ENCODE results near the gene TEX38. TPM values are rescaled to one million over a fixed set of nuclear protein-coding genes. Genes with fewer than 3 reads are reported as not detected.

The TEX38 gene
- total and polyA plus RNA-seq, 2 of the 13 experiments (the other 11 are each of a cell fraction or from before 2014, with no cell fraction given) = 0.18 TPM; not detected in 1

GRCh38 chr1:46667782-46668760, 3.6 kb upstream of the TEX38 start, which contains the start of gene ATPAF1 (continued):
- TF ChIP-seq ETS1 (CRISPR knock-in tag; IDR thresholded peaks at IDR 0.05) (no peak), MEIS1 (CRISPR knock-in tag; IDR thresholded peaks at IDR 0.05; ENCODE audit: borderline replicate concordance) (no peak), REL (CRISPR knock-in tag; conservative IDR thresholded peaks at IDR 0.05) (no peak), HHEX (CRISPR knock-in tag; IDR thresholded peaks at IDR 0.05) (no peak), SOX6 (IDR thresholded peaks at IDR 0.05) (no peak), SOX6 (CRISPR knock-in tag; IDR thresholded peaks at IDR 0.05) (no peak), TBP (CRISPR knock-in tag; IDR thresholded peaks at IDR 0.05) (no peak), IRF1 (CRISPR knock-in tag; IDR thresholded peaks at IDR 0.05; ENCODE audit: low read depth) (no peak), MTA3 (CRISPR knock-in tag; IDR thresholded peaks at IDR 0.05) (no peak), ZNF678 (CRISPR knock-in tag; IDR thresholded peaks at IDR 0.05) (no peak), RAD21 (CRISPR knock-in tag; IDR thresholded peaks at IDR 0.05) (peak; percentile 45; the same call in 1 of the 2 replicates), CAMTA2 (CRISPR knock-in tag; IDR thresholded peaks at IDR 0.05; ENCODE audit: borderline replicate concordance) (no peak), ELK4 (CRISPR knock-in tag; IDR thresholded peaks at IDR 0.05; ENCODE audit: borderline replicate concordance) (no peak), ZNF121 (CRISPR knock-in tag; IDR thresholded peaks at IDR 0.05) (no peak), SALL2 (CRISPR knock-in tag; IDR thresholded peaks at IDR 0.05) (no peak; the same call in 1 of the 2 replicates), ZNF3 (CRISPR knock-in tag; IDR thresholded peaks at IDR 0.05) (no peak), PLSCR1 (CRISPR knock-in tag; IDR thresholded peaks at IDR 0.05; ENCODE audit: borderline replicate concordance) (no peak), DR1 (CRISPR knock-in tag; IDR thresholded peaks at IDR 0.05) (no peak), ZNF441 (CRISPR knock-in tag; IDR thresholded peaks at IDR 0.05; ENCODE audit: borderline replicate concordance) (no peak), ZNF543 (CRISPR knock-in tag; IDR thresholded peaks at IDR 0.05) (no peak), KLF11 (CRISPR knock-in tag; IDR thresholded peaks at IDR 0.05) (no peak)
- TF ChIP-seq, protein P1, sequence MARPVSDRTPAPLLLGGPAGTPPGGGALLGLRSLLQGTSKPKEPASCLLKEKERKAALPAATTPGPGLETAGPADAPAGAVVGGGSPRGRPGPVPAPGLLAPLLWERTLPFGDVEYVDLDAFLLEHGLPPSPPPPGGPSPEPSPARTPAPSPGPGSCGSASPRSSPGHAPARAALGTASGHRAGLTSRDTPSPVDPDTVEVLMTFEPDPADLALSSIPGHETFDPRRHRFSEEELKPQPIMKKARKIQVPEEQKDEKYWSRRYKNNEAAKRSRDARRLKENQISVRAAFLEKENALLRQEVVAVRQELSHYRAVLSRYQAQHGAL (CRISPR knock-in tag; IDR thresholded peaks at IDR 0.05; ENCODE audit: not compliant biosample characterization) = no peak
- TF ChIP-seq, protein P2, sequence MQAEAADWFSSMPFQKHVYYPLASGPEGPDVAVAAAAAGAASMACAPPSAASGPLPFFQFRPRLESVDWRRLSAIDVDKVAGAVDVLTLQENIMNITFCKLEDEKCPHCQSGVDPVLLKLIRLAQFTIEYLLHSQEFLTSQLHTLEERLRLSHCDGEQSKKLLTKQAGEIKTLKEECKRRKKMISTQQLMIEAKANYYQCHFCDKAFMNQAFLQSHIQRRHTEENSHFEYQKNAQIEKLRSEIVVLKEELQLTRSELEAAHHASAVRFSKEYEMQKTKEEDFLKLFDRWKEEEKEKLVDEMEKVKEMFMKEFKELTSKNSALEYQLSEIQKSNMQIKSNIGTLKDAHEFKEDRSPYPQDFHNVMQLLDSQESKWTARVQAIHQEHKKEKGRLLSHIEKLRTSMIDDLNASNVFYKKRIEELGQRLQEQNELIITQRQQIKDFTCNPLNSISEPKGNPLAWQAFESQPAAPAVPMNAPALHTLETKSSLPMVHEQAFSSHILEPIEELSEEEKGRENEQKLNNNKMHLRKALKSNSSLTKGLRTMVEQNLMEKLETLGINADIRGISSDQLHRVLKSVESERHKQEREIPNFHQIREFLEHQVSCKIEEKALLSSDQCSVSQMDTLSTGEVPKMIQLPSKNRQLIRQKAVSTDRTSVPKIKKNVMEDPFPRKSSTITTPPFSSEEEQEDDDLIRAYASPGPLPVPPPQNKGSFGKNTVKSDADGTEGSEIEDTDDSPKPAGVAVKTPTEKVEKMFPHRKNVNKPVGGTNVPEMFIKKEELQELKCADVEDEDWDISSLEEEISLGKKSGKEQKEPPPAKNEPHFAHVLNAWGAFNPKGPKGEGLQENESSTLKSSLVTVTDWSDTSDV (CRISPR knock-in tag; IDR thresholded peaks at IDR 0.05) = peak; percentile 57; the same call in 1 of the 2 replicates
